Esophagus squamous epithelium (tissue), 4 donors: ENCODE results near the gene HDAC8.

Source experiments
- POLR2A ChIP-seq, 4 donors: fragments of 450-650 bp; IDR thresholded peaks; one replicate each; pipeline ENCODE4 v1.6.1; 2017; ENCODE audit warnings: antibody characterized with exemption in 4 of 4, mild to moderate bottlenecking in 4 of 4, moderate library complexity in 3 of 4
- TF ChIP-seq, protein P1 (sequence below), 6 experiments: fragments of 450-650 bp in 4 of 6; fragments of 200-600 bp in 2 of 6; sonication (generic) in 2 of 6; IDR thresholded peaks; one replicate each; pipeline ENCODE4 v1.5.1; 2016 to 2019; ENCODE audit warnings: antibody characterized with exemption in 6 of 6, mild to moderate bottlenecking in 4 of 6, moderate library complexity in 4 of 6

DNA sequence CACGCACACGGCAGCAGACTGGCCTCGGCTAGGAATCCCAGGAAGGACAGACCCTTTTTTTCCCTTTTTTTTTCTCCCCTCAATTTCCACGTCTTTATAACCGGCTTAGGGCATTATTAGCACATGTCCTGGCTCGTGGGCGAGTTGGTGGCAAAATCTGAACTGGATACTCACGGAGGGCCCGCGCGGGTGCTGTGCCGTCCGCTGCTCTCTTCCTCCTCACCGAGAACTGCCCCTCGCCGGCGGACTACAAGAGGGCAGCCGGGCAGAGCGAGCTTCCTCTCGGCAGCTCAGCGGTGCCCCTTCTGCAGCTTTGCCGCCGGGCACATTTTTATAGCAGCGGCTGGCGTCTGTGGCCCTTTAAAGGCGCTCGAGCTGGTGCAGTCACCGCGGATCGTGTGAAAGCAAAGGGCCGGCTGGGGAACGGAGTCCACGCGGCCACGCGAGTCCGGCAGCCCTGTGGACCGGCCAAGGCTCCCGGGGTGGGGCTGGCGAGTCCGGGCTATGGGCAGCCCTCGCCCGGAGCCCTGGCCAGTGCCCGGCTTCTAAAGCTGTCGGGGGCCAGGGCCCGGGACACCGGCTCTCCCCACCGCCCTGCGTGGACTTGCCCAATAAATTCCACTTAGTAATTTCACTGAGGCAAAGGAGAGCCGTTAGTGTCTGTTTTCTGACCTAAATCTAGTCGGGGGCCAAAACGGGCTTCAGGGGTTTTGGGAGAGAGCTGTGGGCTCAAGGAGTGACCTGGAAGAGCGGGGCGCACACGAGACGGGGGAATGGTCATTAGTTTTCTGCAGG lies 265.6 kb downstream of the HDAC8 start:
- TF ChIP-seq, protein P1, sequence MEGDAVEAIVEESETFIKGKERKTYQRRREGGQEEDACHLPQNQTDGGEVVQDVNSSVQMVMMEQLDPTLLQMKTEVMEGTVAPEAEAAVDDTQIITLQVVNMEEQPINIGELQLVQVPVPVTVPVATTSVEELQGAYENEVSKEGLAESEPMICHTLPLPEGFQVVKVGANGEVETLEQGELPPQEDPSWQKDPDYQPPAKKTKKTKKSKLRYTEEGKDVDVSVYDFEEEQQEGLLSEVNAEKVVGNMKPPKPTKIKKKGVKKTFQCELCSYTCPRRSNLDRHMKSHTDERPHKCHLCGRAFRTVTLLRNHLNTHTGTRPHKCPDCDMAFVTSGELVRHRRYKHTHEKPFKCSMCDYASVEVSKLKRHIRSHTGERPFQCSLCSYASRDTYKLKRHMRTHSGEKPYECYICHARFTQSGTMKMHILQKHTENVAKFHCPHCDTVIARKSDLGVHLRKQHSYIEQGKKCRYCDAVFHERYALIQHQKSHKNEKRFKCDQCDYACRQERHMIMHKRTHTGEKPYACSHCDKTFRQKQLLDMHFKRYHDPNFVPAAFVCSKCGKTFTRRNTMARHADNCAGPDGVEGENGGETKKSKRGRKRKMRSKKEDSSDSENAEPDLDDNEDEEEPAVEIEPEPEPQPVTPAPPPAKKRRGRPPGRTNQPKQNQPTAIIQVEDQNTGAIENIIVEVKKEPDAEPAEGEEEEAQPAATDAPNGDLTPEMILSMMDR (IDR thresholded peaks at IDR 0.05), result no peak
- no peak for TF ChIP-seq POLR2A (IDR thresholded peaks at IDR 0.05)
